Neural progenitor cell (in vitro differentiated cells): Measurements from ENCODE around the gene HNRNPM. TPM values are rescaled to one million over a fixed set of nuclear protein-coding genes. Genes with fewer than 3 reads are reported as not detected.

Experiments
- DNase-seq: peaks from one replicate; pipeline ENCODE4 v3.0.0-alpha.2; 2016; ENCODE audit warnings: low spot score
- H2AFZ ChIP-seq: fragments of 200-600 bp; sonication (generic); replicated peaks from 2 replicates; pipeline ENCODE4 v1.6.1; 2016; ENCODE audit warnings: antibody characterized with exemption
- H3F3A ChIP-seq: fragments of 200-600 bp; sonication (generic); 2 replicates; pipeline ENCODE4 v1.6.1; 2016; ENCODE audit warnings: antibody characterized with exemption, low read depth
- H3K27ac ChIP-seq: fragments of 200-600 bp; sonication (generic); 2 replicates; pipeline ENCODE4 v1.5.1; 2016; ENCODE audit warnings: mild to moderate bottlenecking
- H3K27me3 ChIP-seq: fragments of 200-600 bp; sonication (generic); 2 replicates; pipeline ENCODE4 v1.6.1; 2016; ENCODE audit warnings: mild to moderate bottlenecking, moderate library complexity
- H3K36me3 ChIP-seq: fragments of 200-600 bp; sonication (generic); 2 replicates; pipeline ENCODE4 v1.5.1; 2016
- H3K4me1 ChIP-seq: fragments of 200-600 bp; sonication (generic); 2 replicates; pipeline ENCODE4 v1.6.1; 2016; ENCODE audit warnings: mixed run types
- H3K4me2 ChIP-seq: fragments of 200-600 bp; sonication (generic); 2 replicates; pipeline ENCODE4 v1.6.1; 2016
- H3K4me3 ChIP-seq: fragments of 200-600 bp; sonication (generic); 2 replicates; pipeline ENCODE4 v1.5.1; 2016
- H3K79me2 ChIP-seq: fragments of 200-600 bp; sonication (generic); 2 replicates; pipeline ENCODE4 v1.6.1; 2016; ENCODE audit warnings: low read depth
- H3K9ac ChIP-seq: fragments of 200-600 bp; sonication (generic); 2 replicates; pipeline ENCODE4 v1.6.1; 2016
- H3K9me3 ChIP-seq: fragments of 200-600 bp; sonication (generic); 2 replicates; pipeline ENCODE4 v1.5.1; 2016; ENCODE audit warnings: low read depth
- H4K20me1 ChIP-seq: fragments of 200-600 bp; sonication (generic); 2 replicates; pipeline ENCODE4 v1.6.1; 2016; ENCODE audit warnings: low read depth
- H3K27ac Mint-ChIP-seq: 3 replicates; pipeline ENCODE4 v1.8.0; 2021; ENCODE audit warnings: mixed read lengths
- H3K27me3 Mint-ChIP-seq: 2 replicates; pipeline ENCODE4 v1.8.0; 2022; ENCODE audit warnings: low read depth, mild to moderate bottlenecking, inconsistent platforms, moderate library complexity, mixed read lengths; ENCODE audit not compliant: insufficient read depth
- H3K36me3 Mint-ChIP-seq: 3 replicates; pipeline ENCODE4 v1.8.0; 2021; ENCODE audit warnings: mixed read lengths
- H3K4me1 Mint-ChIP-seq: 3 replicates; pipeline ENCODE4 v1.8.0; 2021; ENCODE audit warnings: mixed read lengths
- H3K4me3 Mint-ChIP-seq: 3 replicates; pipeline ENCODE4 v1.8.0; 2021; ENCODE audit warnings: mild to moderate bottlenecking, moderate library complexity, mixed read lengths
- H3K9me3 Mint-ChIP-seq: 3 replicates; pipeline ENCODE4 v1.8.0; 2020; ENCODE audit warnings: mixed read lengths
- CTCF ChIP-seq: fragments of 200-600 bp; sonication (generic); IDR thresholded peaks from 2 replicates; pipeline ENCODE4 v1.5.1; 2017; ENCODE audit warnings: antibody characterized with exemption, mild to moderate bottlenecking
- EZH2 ChIP-seq: fragments of 200-600 bp; sonication (generic); IDR thresholded peaks from 2 replicates; pipeline ENCODE4 v1.6.1; 2017; ENCODE audit warnings: antibody characterized with exemption, mild to moderate bottlenecking, moderate library complexity
- EZH2phosphoT487 ChIP-seq: fragments of 200-600 bp; sonication (generic); IDR thresholded peaks from 2 replicates; pipeline ENCODE4 v1.6.1; 2017; ENCODE audit warnings: antibody characterized with exemption
- total RNA-seq: library from RNA; depleted of rRNA; stranded (reverse); fragments of >200 nt; gene quantifications from 2 replicates; pipeline ENCODE4 v1.2.3, GENCODE V29; 2015; ENCODE audit warnings: low replicate concordance

Gene HNRNPM
- total RNA-seq, 1 donor from 2014 or later, result 118 TPM

DNA sequence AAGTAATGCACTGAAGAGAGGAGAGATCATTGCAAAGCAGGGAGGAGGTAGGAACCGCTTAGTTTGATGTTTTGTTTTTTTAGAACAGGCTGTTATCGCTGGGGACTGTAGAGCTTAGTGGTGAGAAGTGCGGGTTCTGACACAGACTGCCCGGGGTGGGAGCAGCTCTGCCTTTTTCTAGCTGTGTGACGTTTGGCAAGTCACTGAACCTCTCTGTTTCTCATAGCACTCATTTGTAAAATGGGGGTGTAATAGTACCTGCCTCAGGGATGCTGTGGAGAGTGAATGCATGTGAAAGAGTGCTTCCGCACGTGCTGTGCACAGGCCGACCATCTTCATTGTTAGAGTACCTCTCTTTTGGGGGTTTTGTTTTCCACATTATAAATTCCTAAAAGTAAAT, 38.4 kb downstream of the HNRNPM start:
- TF ChIP-seq EZH2 (no peak), EZH2phosphoT487 (no peak)
- no peaks in the 10 kb centered on the region for H3K9me3 Mint-ChIP-seq
- Histone ChIP-seq H3K36me3 (no peaks in the 10 kb centered on the region), H3K4me2 (no peak overlapping the region), H3K9me3 (no peaks in the 10 kb centered on the region), H3F3A (peaks cover 43% of the 10 kb centered on the region), H2AFZ (no peak overlapping the region), H3K27me3 (no peaks in the 10 kb centered on the region), H3K4me1 (peaks cover 24% of the 10 kb centered on the region), H3K9ac (no peak overlapping the region), H4K20me1 (peaks cover 95% of the 10 kb centered on the region), H3K79me2 (peaks cover 86% of the 10 kb centered on the region), H3K27ac (no peak overlapping the region), H3K4me3 (no peak overlapping the region)
- no peak overlapping the region for H3K27ac Mint-ChIP-seq
- no peak overlapping the region for H3K4me3 Mint-ChIP-seq
- peaks cover 48% of the 10 kb centered on the region for H3K36me3 Mint-ChIP-seq
- peaks cover 3% of the 10 kb centered on the region for H3K27me3 Mint-ChIP-seq
- DNase-seq, result no peak
- H3K4me1 Mint-ChIP-seq, result peaks cover 23% of the 10 kb centered on the region

- no peaks in the 10 kb centered on the region for H3K9me3 Mint-ChIP-seq
These were observed 39.6 kb downstream of the HNRNPM start for GRCh38 chr19:8484331-8484894.

GRCh38 chr19:8485561-8486371, 41.0 kb downstream of the HNRNPM start:
- TF ChIP-seq CTCF (no peak), EZH2phosphoT487 (no peak), EZH2 (no peak)
- Mint-ChIP-seq H3K4me1 (peaks cover 30% of the 10 kb centered on the region), H3K36me3 (peaks cover 48% of the 10 kb centered on the region)

More at GRCh38 chr19:8484331-8484894, 39.6 kb downstream of the HNRNPM start:
- Mint-ChIP-seq H3K36me3 (peaks cover 50% of the 10 kb centered on the region), H3K27me3 (peaks cover 3% of the 10 kb centered on the region), H3K4me3 (no peak overlapping the region), H3K4me1 (peaks cover 29% of the 10 kb centered on the region), H3K27ac (no peak overlapping the region)
- DNase-seq, result no peak
- H4K20me1 ChIP-seq, result peaks cover 84% of the 10 kb centered on the region
- H3K4me2 ChIP-seq, result no peak overlapping the region
- no peak overlapping the region for H2AFZ ChIP-seq
- TF ChIP-seq EZH2, result no peak
- no peak for TF ChIP-seq CTCF
- no peak for TF ChIP-seq EZH2phosphoT487
- H3K27ac ChIP-seq, result peak overlapping the region; percentile 97
- H3K9ac ChIP-seq, result no peak overlapping the region
- H3K9me3 ChIP-seq, result no peaks in the 10 kb centered on the region
- H3K79me2 ChIP-seq, result peaks cover 73% of the 10 kb centered on the region
- peaks cover 49% of the 10 kb centered on the region for H3F3A ChIP-seq
- H3K4me1 ChIP-seq, result peaks cover 35% of the 10 kb centered on the region
- no peak overlapping the region for H3K4me3 ChIP-seq
- no peaks in the 10 kb centered on the region for H3K36me3 ChIP-seq
- no peaks in the 10 kb centered on the region for H3K27me3 ChIP-seq

More at GRCh38 chr19:8485561-8486371, 41.0 kb downstream of the HNRNPM start:
- H3K4me2 ChIP-seq, result peak overlapping the region; percentile 13
- H3K27me3 ChIP-seq, result no peaks in the 10 kb centered on the region
- no peak for DNase-seq
- peaks cover 70% of the 10 kb centered on the region for H4K20me1 ChIP-seq
- no peak overlapping the region for H3K4me3 ChIP-seq
- no peaks in the 10 kb centered on the region for H3K9me3 Mint-ChIP-seq
- H3K4me1 ChIP-seq, result peaks cover 41% of the 10 kb centered on the region
- peaks cover 60% of the 10 kb centered on the region for H3K79me2 ChIP-seq
- H3K27me3 Mint-ChIP-seq, result peaks cover 3% of the 10 kb centered on the region
- H3K36me3 ChIP-seq, result no peaks in the 10 kb centered on the region
- H3K27ac Mint-ChIP-seq, result no peak overlapping the region
- peak overlapping the region; percentile 97 for H3K27ac ChIP-seq
- peaks cover 52% of the 10 kb centered on the region for H3F3A ChIP-seq
- no peak overlapping the region for H3K4me3 Mint-ChIP-seq
- no peaks in the 10 kb centered on the region for H3K9me3 ChIP-seq
- no peak overlapping the region for H3K9ac ChIP-seq
- no peak overlapping the region for H2AFZ ChIP-seq
